CD4-positive, alpha-beta T cell (primary cell): Measurements from ENCODE around the gene CCR7. TPM values are rescaled to one million over a fixed set of nuclear protein-coding genes. Genes with fewer than 3 reads are reported as not detected.

Experiments
- ATAC-seq: fragments of 200-7000 bp; cut with Tn5 transposase; one replicate; pipeline ENCODE4 v1.10.0; 2022; ENCODE audit warnings: mild to moderate bottlenecking; ENCODE audit not compliant: poor library complexity
- CTCF ChIA-PET: fragments of 350-600 bp; sonication (Branson Sonifier 250); formaldehyde crosslinking; loops from one replicate; lab custom pipeline; 2021; ENCODE audit warnings: antibody characterized with exemption, inconsistent platforms; lab: Charles Lee
- POLR2A ChIA-PET: fragments of 350-600 bp; sonication (Branson Sonifier 250); formaldehyde crosslinking; loops from one replicate; lab custom pipeline; 2021; ENCODE audit warnings: antibody characterized with exemption, inconsistent platforms; lab: Charles Lee
- DNase-seq, 14 experiments: peaks; one replicate each; pipeline ENCODE4 v3.0.0-alpha.2; 2013 to 2020; ENCODE audit warnings: mixed read lengths in 2 of 14
- H3K27ac ChIP-seq, 2 donors: one replicate each; pipeline versions ENCODE4 v1.5.1 to v1.7.0; 2013; ENCODE audit warnings: low read length in 2 of 2, low read depth in 1 of 2, mild to moderate bottlenecking in 1 of 2
- H3K27me3 ChIP-seq, 2 experiments: 1 replicate in 1 of 2; 2 replicates in 1 of 2; pipeline versions ENCODE4 v1.6.1 to v1.7.0; 2013; ENCODE audit warnings: low read length in 2 of 2, control low read depth in 1 of 2, mild to moderate bottlenecking in 1 of 2, moderate library complexity in 1 of 2; ENCODE audit not compliant: insufficient read depth in 2 of 2, control insufficient read depth in 1 of 2
- H3K36me3 ChIP-seq: one replicate; pipeline ENCODE4 v1.6.1; 2013; ENCODE audit warnings: low read length, control low read depth; ENCODE audit not compliant: insufficient read depth
- H3K4me1 ChIP-seq: one replicate; pipeline ENCODE4 v1.6.1; 2013; ENCODE audit warnings: low read length, control low read depth; ENCODE audit not compliant: insufficient read depth
- H3K4me3 ChIP-seq: one replicate; pipeline ENCODE4 v1.5.1; 2013; ENCODE audit warnings: mild to moderate bottlenecking, low read length, moderate library complexity
- H3K9me3 ChIP-seq, 2 experiments: 1 replicate in 1 of 2; 2 replicates in 1 of 2; pipeline versions ENCODE4 v1.6.1 to v1.7.0; 2013; ENCODE audit warnings: low read length in 2 of 2, mild to moderate bottlenecking in 2 of 2, control low read depth in 1 of 2, moderate library complexity in 1 of 2; ENCODE audit not compliant: control insufficient read depth in 1 of 2, insufficient read depth in 1 of 2
- H3K27ac Mint-ChIP-seq: one replicate; pipeline ENCODE4 v1.8.0; 2020; ENCODE audit warnings: mixed read lengths
- H3K27me3 Mint-ChIP-seq: one replicate; pipeline ENCODE4 v1.8.0; 2021; ENCODE audit warnings: mixed read lengths
- H3K36me3 Mint-ChIP-seq: one replicate; pipeline ENCODE4 v1.8.0; 2021; ENCODE audit warnings: low read depth, mixed read lengths
- H3K4me1 Mint-ChIP-seq: one replicate; pipeline ENCODE4 v1.8.0; 2021; ENCODE audit warnings: low read depth, mixed read lengths
- H3K4me3 Mint-ChIP-seq: one replicate; pipeline ENCODE4 v1.8.0; 2020; ENCODE audit warnings: mild to moderate bottlenecking, mixed read lengths
- H3K9me3 Mint-ChIP-seq: one replicate; pipeline ENCODE4 v1.8.0; 2020; ENCODE audit warnings: mixed read lengths
- CTCF ChIP-seq: fragments of 200-600 bp; IDR thresholded peaks from one replicate; pipeline ENCODE4 v1.8.0; 2022; ENCODE audit warnings: antibody characterized with exemption, mild to moderate bottlenecking
- intact Hi-C, 2 experiments: fragments of 100-400 bp; cut with DNase I in 1 of 2; cut with micrococcal nuclease in 1 of 2; formaldehyde crosslinking; loops; one replicate each; pipeline versions ENCODE4 v1.15.1 to v1.9.0; 2023 to 2025; cut with DNase I, micrococcal nuclease
- total RNA-seq, 174 experiments: library from RNA in 2 of 174; stranded (reverse) in 2 of 174; gene quantifications; one replicate each; pipeline ENCODE4 v1.2.3 and lab custom pipeline; 2021 to 2026

Gene CCR7
- total RNA-seq, 2 experiments from 2014 or later: 170 to 180 TPM

GRCh38 chr17:40551879-40552768 is 13.1 kb downstream of the CCR7 start:
- Histone ChIP-seq H3K4me1 (peaks cover 99% of the 10 kb centered on the region), H3K36me3 (peaks cover 59% of the 10 kb centered on the region), H3K4me3 (no peak overlapping the region), H3K27ac (peak overlapping the region in 1 of 2 donors; percentile 100), H3K27me3 (no peaks in the 10 kb centered on the region), H3K9me3 (no peaks in the 10 kb centered on the region)
- Mint-ChIP-seq H3K9me3 (no peaks in the 10 kb centered on the region), H3K4me3 (peak overlapping the region; percentile 55), H3K27me3 (no peaks in the 10 kb centered on the region), H3K27ac (peak overlapping the region; percentile 92), H3K36me3 (peaks cover 68% of the 10 kb centered on the region), H3K4me1 (peaks cover 99% of the 10 kb centered on the region)
- TF ChIP-seq CTCF: no peak
- ChIA-PET CTCF (interaction anchor here (1.0 to 5.3 kb wide), 4 partner anchors 8 to 63 kb away, joined by 3 to 28 read pairs (median 12); no protein-coding TSS in a partner anchor), POLR2A (interaction anchor here (0.6 to 33.8 kb wide), 18 partner anchors 11 to 439 kb away, joined by 3 to 1290 read pairs (median 4); partner anchors contain the start of genes CCR7, IGFBP4 and SMARCE1)
- no peak for ATAC-seq
- DNase-seq: peak in 6 of 14 experiments; percentile 39 to 76 (median 44)
- intact Hi-C loops: loop anchor here in 1 of 2 experiments (1.0 kb wide), 1 partner anchor 8 kb away; no protein-coding TSS in a partner anchor

DNA sequence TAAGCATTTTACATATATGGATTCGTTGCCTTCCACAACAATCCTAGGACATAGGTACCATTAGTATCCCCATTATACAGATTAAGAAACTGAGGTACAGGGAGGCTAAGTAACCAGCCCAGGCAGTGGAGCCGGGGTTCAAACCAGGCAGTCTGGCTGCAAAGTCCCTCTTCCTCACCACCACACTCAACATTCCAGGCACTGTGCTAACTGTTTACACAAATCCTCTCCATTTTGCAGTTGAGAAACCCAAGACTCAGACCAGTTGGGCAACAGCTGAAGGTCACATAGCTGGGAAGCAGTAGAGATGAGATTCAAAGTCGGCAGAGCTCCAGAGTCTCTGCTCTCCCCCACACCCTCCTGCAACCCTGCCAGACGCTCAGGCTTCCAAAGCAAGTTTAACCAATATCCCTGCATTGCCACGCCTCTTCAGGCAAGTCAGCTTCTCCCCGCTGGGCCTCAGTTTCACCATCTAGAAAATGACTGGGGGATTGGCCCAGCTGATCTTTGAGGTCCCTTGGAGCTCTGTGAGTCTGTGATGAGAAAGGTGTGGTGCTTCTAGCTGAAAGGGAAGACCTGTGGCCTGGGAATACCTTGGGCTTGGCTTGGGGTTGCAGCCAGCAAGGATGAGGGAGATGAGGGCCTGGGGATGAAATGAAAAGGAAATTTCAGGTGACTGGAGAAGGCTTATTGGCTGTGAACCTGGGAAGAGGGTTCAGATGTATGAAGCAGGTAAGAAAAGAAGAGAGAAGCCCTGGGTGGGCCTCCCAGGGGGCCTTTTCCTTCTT is 14.0 kb downstream of the CCR7 start:
- intact Hi-C loops: no loop called here
- H3K27me3 Mint-ChIP-seq: no peaks in the 10 kb centered on the region
- peak overlapping the region; percentile 92 for H3K27ac Mint-ChIP-seq
- DNase-seq (peak in 3 of 14 experiments; percentile 29 to 60 (median 32)), ATAC-seq (no peak)
- peak overlapping the region; percentile 55 for H3K4me3 Mint-ChIP-seq
- TF ChIP-seq CTCF: no peak
- Histone ChIP-seq H3K36me3 (peaks cover 51% of the 10 kb centered on the region), H3K9me3 (no peaks in the 10 kb centered on the region), H3K4me3 (no peak overlapping the region), H3K27me3 (no peaks in the 10 kb centered on the region), H3K27ac (peak overlapping the region in 1 of 2 donors; percentile 9), H3K4me1 (peaks cover 97% of the 10 kb centered on the region)
- ChIA-PET POLR2A (interaction anchor here (0.9 to 33.8 kb wide), 15 partner anchors 11 to 438 kb away, joined by 3 to 1290 read pairs (median 4); partner anchors contain the start of genes CCR7, IGFBP4 and SMARCE1), CTCF (interaction anchor here (1.0 to 5.3 kb wide), 4 partner anchors 9 to 64 kb away, joined by 3 to 28 read pairs (median 12); no protein-coding TSS in a partner anchor)
- peaks cover 60% of the 10 kb centered on the region for H3K36me3 Mint-ChIP-seq
- no peaks in the 10 kb centered on the region for H3K9me3 Mint-ChIP-seq
- H3K4me1 Mint-ChIP-seq: peaks cover 99% of the 10 kb centered on the region

- intact Hi-C loops: no loop called here
- H3K36me3 ChIP-seq: peaks cover 44% of the 10 kb centered on the region
- ChIA-PET CTCF (interaction anchor here (1.0 to 5.3 kb wide), 2 partner anchors 9 to 17 kb away, joined by 4 to 21 read pairs; no protein-coding TSS in a partner anchor), POLR2A (interaction anchor here (2.6 to 33.8 kb wide), 6 partner anchors 12 to 107 kb away, joined by 8 to 1290 read pairs (median 130); partner anchors contain the start of genes CCR7 and IGFBP4)
- Mint-ChIP-seq H3K27me3 (no peaks in the 10 kb centered on the region), H3K27ac (peak overlapping the region; percentile 92), H3K9me3 (no peaks in the 10 kb centered on the region), H3K4me3 (peak overlapping the region; percentile 55), H3K4me1 (peaks cover 99% of the 10 kb centered on the region), H3K36me3 (peaks cover 53% of the 10 kb centered on the region)
- H3K4me1 ChIP-seq: peaks cover 97% of the 10 kb centered on the region
- no peak overlapping the region for H3K27ac ChIP-seq
- no peaks in the 10 kb centered on the region for H3K9me3 ChIP-seq
- H3K4me3 ChIP-seq: no peak overlapping the region
- no peak for TF ChIP-seq CTCF
- no peaks in the 10 kb centered on the region for H3K27me3 ChIP-seq
- ATAC-seq (no peak), DNase-seq (peak in 2 of 14 experiments; percentile 25 to 44)
Observed at GRCh38 chr17:40550608-40551007, 14.7 kb downstream of the CCR7 start.
